ENCODE measurements around the gene CRMP1.

CRMP1 gene

GRCh38 chr4:5772528-5773270 lies 120.2 kb downstream of the CRMP1 start:
- no peaks in the 10 kb centered on the region for H3K36me3 ChIP-seq (ENCODE audit: control insufficient read depth in 4 of 4, insufficient read depth in 4 of 4, low read length in 3 of 4)
- no peaks in the 10 kb centered on the region for H3K27me3 ChIP-seq (replicated peaks in 2 of 5; ENCODE audit: control insufficient read depth in 4 of 5, insufficient read depth in 5 of 5, low read length in 4 of 5)
- WGBS (ENCODE audit: insufficient coverage), result 98% methylated on average over 9 of the region's 9 CpGs
- H3K9me3 ChIP-seq (ENCODE audit: control extremely low read depth in 1 of 5, control insufficient read depth in 4 of 5, insufficient read depth in 2 of 5, low read depth in 1 of 5, low read length in 4 of 5), result peaks cover 0 to 33% (median 10%) of the 10 kb centered on the region in 5 experiments
- H3K4me1 ChIP-seq (ENCODE audit: control extremely low read depth in 1 of 4, control insufficient read depth in 4 of 4, insufficient read depth in 4 of 4, low read length in 3 of 4), result no peaks in the 10 kb centered on the region
- ChIA-PET CTCF (no interaction called here), POLR2A (no interaction called here)
- no peak overlapping the region for H3K4me3 ChIP-seq (ENCODE audit: control insufficient read depth in 1 of 7, extremely low read depth in 1 of 7, insufficient read depth in 4 of 7, low read depth in 2 of 7, low read length in 6 of 7)
- DNase-seq, result no peak
- H3K27ac ChIP-seq (ENCODE audit: insufficient read depth in 1 of 2, low read depth in 1 of 2, low read length in 2 of 2, poor library complexity in 1 of 2, severe bottlenecking in 2 of 2), result no peak overlapping the region
